GM12891 (cell line): ENCODE measurements around the gene DOCK10.

ENCODE experiments used
- DNase-seq: peaks from one replicate; pipeline ENCODE4 v3.0.0; 2011; ENCODE audit warnings: low spot score; ENCODE audit not compliant: insufficient read length
- FAIRE-seq: peaks from 2 replicates; lab custom pipeline; 2011; peaks lifted over from hg19 to GRCh38; lab: Jason Lieb, UNC
- PAX5 ChIP-seq: IDR thresholded peaks from 2 replicates; pipeline ENCODE4 v1.6.1; 2011; ENCODE audit warnings: low read length, moderate library complexity, mild to moderate bottlenecking; ENCODE audit not compliant: insufficient read depth, severe bottlenecking
- POLR2A ChIP-seq: IDR thresholded peaks from 2 replicates; pipeline ENCODE4 v1.6.1; 2011; ENCODE audit warnings: low read depth, low read length, control low read depth
- POLR2AphosphoS5 ChIP-seq: IDR thresholded peaks from 2 replicates; pipeline ENCODE4 v1.6.1; 2011; ENCODE audit warnings: low read depth, low read length, control low read depth
- POU2F2 ChIP-seq: IDR thresholded peaks from 2 replicates; pipeline ENCODE4 v1.6.1; 2011; ENCODE audit warnings: low read depth, mild to moderate bottlenecking, control low read depth, low read length, moderate library complexity
- SPI1 ChIP-seq: IDR thresholded peaks from 2 replicates; pipeline ENCODE4 v1.6.1; 2011; ENCODE audit warnings: low read depth, low read length, control low read depth
- TAF1 ChIP-seq: IDR thresholded peaks from 2 replicates; pipeline ENCODE4 v1.6.1; 2011; ENCODE audit warnings: low read depth, low read length, control low read depth

DOCK10 gene

GRCh38 chr2:225002656-225003045, 39.6 kb downstream of the DOCK10 start:
- FAIRE-seq = no peak
- no peak for DNase-seq
- TF ChIP-seq PAX5 (peak; percentile 36), POU2F2 (no peak)

DNA sequence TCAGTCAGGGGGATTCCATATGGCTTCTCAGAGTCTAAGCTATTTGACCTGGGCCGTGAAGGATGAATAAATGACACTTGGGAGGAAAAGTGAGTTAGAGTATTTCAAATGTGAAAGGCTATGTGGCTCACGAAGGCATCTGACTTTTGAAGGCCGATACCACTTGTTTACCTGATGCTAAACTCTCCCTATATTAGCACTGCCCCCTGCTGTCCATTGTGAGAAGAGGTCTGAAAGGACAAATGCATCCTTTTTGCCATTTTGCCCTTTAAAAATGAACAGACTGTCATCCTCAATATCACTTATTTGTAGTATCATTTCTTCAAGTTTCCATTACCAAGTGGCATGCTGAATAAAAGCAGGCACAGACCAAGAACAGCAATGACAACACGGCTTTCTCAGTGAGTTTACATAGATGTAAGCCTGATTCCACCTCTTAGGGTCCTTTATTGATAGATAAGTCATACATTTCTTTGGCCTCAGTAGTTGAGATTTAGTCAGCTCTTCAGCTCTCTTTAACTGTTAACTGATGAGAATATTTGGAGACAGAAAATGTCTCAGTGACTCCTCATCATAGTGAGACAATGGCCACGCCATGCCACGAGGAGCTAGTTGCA, 40.1 kb downstream of the DOCK10 start:
- peak; percentile 14 for DNase-seq
- TF ChIP-seq POLR2AphosphoS5 (no peak), POU2F2 (no peak), POLR2A (no peak), SPI1 (no peak), TAF1 (no peak), PAX5 (no peak)
- peak; percentile 93 for FAIRE-seq

GRCh38 chr2:224999754-225000153, 42.5 kb downstream of the DOCK10 start:
- no peak for DNase-seq
- no peak for FAIRE-seq
- TF ChIP-seq TAF1 = no peak
- TF ChIP-seq POU2F2 = no peak
- TF ChIP-seq POLR2A = no peak
- no peak for TF ChIP-seq SPI1
- TF ChIP-seq POLR2AphosphoS5 = no peak
- TF ChIP-seq PAX5 = no peak

GRCh38 chr2:224999321-224999720, 42.9 kb downstream of the DOCK10 start:
- TF ChIP-seq POLR2AphosphoS5 (no peak), PAX5 (no peak), TAF1 (no peak)
- FAIRE-seq = no peak
- DNase-seq = no peak

DNA sequence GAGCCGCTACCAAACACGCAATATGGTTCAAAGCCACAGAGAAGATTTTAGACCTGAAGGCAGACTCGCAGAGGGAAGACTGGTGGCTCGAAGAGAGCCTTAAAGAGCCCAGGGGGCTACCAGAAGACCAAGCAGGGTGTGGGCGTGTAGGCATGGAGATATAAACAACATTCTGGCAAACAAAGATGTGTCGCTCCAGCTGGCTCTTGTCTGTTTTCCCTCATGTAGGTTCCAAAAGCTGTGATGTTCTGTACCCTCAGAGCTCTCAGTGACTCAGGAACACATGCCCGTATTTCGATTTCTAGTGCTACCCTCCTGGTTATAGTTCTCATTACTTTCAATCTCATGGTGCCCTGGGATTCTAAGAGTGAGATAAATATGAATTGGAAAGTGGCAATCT, 44.5 kb downstream of the DOCK10 start:
- TF ChIP-seq POLR2AphosphoS5 (no peak), TAF1 (no peak), PAX5 (no peak), POU2F2 (no peak), POLR2A (no peak)

GRCh38 chr2:224995419-224995818, 46.8 kb downstream of the DOCK10 start:
- TF ChIP-seq POU2F2 = no peak
- no peak for TF ChIP-seq TAF1
- no peak for TF ChIP-seq POLR2A
- no peak for TF ChIP-seq POLR2AphosphoS5
- TF ChIP-seq PAX5 = no peak
- TF ChIP-seq SPI1 = no peak
- FAIRE-seq = no peak

More for the DNA sequence above, 44.5 kb downstream of the DOCK10 start:
- DNase-seq (no peak), FAIRE-seq (no peak)

DNA sequence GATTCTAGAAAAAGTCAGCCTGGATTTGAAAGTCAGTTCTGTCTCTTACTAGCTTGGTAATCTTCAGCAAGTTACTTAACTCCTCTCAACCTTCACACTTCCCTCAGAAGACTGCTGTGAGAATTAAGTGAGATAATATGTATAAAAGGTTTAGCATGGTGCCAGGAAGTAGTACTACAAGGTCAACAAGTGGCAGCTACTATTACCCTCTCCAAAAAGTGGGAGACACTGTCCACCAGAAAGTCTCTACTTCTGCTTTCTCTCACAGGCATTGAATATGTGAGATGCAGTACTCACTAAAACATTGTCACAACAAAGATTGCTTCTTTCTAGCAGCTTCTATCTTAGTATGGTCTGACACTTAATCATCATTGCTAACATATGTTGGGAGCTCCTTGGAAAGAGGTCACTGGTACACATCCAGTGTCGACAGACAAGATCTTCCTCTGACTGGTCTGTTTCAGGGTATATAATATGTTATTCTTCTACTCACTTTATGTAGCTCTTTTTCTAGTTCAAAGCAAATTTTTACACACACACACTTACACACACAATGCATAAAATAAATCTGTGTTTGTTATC, 47.9 kb downstream of the DOCK10 start:
- FAIRE-seq = no peak
- no peak for DNase-seq
- TF ChIP-seq POLR2AphosphoS5 (no peak), POU2F2 (no peak)

More at GRCh38 chr2:224995419-224995818, 46.8 kb downstream of the DOCK10 start:
- no peak for DNase-seq

GRCh38 chr2:224990710-224991109, 51.6 kb downstream of the DOCK10 start:
- FAIRE-seq = no peak
- TF ChIP-seq SPI1 (no peak), PAX5 (no peak), POLR2A (no peak), POU2F2 (no peak), POLR2AphosphoS5 (no peak), TAF1 (no peak)
- no peak for DNase-seq

DNA sequence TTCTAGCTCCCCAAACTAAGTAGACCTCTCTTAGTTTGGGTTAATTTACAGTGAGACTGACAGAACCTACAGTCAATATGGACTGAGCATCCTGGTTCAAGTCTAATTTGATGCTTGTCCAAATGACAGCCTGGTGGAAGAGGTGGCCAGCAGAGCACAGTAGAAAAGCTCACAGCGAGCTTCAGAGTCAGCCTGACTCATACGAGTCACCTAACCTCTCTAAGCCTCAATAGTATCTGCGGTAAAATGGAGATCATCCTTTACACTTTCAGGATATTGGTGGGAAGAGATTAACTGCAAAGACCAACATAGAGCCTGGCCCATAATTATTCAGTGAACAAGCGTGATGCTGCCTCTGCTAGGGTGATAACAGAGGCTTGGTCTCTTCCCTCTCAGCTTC, 54.5 kb downstream of the DOCK10 start:
- no peak for DNase-seq
- no peak for FAIRE-seq
- TF ChIP-seq SPI1 (no peak), POU2F2 (no peak), POLR2A (no peak)

GRCh38 chr2:224986477-224986876, 55.8 kb downstream of the DOCK10 start:
- no peak for FAIRE-seq
- no peak for TF ChIP-seq POU2F2
- DNase-seq = no peak

DNA sequence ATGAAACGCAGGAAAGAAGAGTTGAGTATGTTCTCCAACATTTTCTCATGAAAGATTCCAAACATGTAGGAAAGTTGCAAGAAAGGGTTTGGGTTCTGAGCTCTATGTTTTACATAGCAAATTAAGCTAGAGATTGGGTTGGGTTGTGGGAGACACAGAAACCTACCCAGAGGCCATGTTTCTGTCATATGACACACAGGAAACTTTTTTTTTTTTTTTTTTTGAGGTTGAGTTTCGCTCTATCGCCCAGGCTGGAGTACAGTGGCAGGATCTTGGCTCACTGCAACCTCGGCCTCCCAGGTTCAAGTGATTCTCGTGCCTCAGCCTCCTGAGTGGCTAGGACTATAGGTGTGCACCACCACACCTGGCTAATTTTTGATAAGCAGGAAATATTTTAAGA, 57.6 kb downstream of the DOCK10 start:
- TF ChIP-seq POLR2AphosphoS5 (no peak), TAF1 (no peak), SPI1 (no peak), POU2F2 (no peak), POLR2A (no peak), PAX5 (no peak)
- DNase-seq (no peak), FAIRE-seq (no peak)
